Sigmoid colon (tissue), 4 donors: ENCODE results near the gene NTPCR.

ENCODE experiments used
- EP300 ChIP-seq, 4 donors: sonication (generic); formaldehyde crosslinking; IDR thresholded peaks; one replicate each; pipeline ENCODE4 v1.6.1; 2017; ENCODE audit warnings: antibody characterized with exemption in 4 of 4
- POLR2A ChIP-seq, 2 donors: fragments of 450-650 bp; IDR thresholded peaks; one replicate each; pipeline ENCODE4 v1.6.1; 2016; ENCODE audit warnings: antibody characterized with exemption in 2 of 2, mild to moderate bottlenecking in 2 of 2, moderate library complexity in 2 of 2
- TF ChIP-seq, protein P1 (sequence below), 4 experiments: fragments of 450-650 bp in 3 of 4; fragments of 200-600 bp in 1 of 4; IDR thresholded peaks; one replicate each; pipeline ENCODE4 v1.5.1; 2016 to 2019; ENCODE audit warnings: antibody characterized with exemption in 4 of 4, mild to moderate bottlenecking in 3 of 4, moderate library complexity in 2 of 4

GRCh38 chr1:232974971-232975370, 24.6 kb downstream of the NTPCR start:
- no peak for TF ChIP-seq POLR2A (IDR thresholded peaks at IDR 0.05)
- TF ChIP-seq, protein P1, sequence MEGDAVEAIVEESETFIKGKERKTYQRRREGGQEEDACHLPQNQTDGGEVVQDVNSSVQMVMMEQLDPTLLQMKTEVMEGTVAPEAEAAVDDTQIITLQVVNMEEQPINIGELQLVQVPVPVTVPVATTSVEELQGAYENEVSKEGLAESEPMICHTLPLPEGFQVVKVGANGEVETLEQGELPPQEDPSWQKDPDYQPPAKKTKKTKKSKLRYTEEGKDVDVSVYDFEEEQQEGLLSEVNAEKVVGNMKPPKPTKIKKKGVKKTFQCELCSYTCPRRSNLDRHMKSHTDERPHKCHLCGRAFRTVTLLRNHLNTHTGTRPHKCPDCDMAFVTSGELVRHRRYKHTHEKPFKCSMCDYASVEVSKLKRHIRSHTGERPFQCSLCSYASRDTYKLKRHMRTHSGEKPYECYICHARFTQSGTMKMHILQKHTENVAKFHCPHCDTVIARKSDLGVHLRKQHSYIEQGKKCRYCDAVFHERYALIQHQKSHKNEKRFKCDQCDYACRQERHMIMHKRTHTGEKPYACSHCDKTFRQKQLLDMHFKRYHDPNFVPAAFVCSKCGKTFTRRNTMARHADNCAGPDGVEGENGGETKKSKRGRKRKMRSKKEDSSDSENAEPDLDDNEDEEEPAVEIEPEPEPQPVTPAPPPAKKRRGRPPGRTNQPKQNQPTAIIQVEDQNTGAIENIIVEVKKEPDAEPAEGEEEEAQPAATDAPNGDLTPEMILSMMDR (IDR thresholded peaks at IDR 0.05), result no peak
- TF ChIP-seq EP300 (IDR thresholded peaks at IDR 0.05), result no peak
